Stimulated activated CD8-positive, alpha-beta memory T cell treated with anti-CD3 and anti-CD28 coated beads, Interleukin-7, amount 100 ng/mL, for 1 hour (primary cell): ENCODE results near the gene UGT1A7.

Experiments used
- DNase-seq, 2 donors: peaks; one replicate each; pipeline ENCODE4 v3.0.0-alpha.2; 2020; ENCODE audit warnings: low read depth in 2 of 2

The UGT1A7 gene

DNA sequence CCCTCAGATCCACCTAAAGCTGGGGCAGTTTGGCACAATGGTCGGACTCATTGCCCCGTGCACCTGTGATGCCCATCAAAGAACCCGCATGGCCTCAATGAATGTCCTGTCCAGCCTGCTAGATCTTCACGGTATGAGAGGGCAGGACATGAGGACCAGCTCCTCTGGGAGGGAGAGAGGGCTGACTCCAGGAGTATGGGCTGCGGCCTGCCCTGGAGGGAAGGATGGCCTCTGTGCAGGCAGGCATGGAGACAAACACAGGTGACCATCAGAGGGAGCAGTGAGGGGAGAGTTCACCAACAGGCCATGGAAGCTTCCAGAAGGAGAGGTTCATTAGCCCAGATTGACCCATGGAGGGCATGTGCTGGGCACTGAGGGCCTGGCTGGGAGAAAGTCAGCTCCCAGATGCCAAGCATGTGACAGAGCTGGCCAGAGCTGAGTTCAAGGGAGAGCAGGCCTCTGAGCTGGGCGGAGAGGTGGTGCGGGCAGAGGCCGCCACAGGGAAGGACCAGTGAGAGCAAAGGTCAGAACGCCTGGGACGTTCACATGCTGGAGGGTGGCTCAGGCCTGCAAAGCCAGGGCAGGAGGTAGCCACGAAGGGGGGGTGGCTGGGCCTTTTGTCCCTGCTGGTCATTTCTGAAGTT, 136.4 kb downstream of the UGT1A7 start:
- DNase-seq = no peak

DNA sequence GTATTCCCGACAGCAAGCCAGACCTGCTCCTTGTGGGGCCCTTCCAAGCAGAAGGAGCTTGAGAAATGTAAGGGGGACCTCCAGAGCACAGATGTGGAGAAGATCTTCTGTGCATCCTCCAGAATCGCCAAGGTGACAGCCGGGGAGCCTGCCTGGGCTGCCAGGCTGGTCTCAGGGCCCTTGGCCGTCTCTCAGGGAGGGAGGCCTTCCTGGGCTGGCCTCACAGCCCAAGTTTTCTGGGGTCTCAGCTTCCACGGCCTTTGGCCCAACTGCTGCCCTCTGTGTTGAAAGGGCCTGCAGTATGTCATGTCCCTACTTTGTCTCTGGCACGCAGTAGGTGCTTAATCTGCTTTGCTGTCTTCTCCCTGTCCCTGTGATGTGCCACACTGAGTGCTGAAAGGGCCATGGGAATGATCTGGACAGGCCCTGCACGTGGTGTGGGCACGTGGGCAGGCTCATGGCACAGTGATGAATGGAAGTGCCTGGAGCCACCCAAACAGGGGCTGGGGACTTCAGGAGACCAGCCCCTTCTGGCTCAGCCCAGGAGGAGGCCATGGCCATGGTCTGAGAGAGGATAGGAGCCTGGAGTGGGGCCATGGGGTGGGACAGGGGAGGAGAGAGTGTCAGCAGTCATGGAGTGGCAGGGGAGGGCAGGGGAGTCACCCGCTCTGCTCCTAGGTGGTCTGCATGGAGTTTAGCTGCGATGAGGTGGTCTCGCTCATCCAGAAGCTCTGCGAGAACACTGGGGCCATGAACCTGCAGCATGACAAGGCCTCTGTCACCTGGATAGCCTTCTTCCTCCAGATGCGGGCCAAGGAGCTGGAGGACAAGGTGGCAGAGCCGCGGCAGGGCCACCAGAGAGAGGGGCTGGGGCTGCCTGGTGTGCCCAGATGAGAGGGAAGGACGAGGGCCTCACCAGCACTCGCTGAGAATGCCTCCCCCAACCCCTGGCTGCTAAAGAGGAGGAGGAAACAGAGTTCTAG, 137.2 kb downstream of the UGT1A7 start:
- no peak for DNase-seq

DNA sequence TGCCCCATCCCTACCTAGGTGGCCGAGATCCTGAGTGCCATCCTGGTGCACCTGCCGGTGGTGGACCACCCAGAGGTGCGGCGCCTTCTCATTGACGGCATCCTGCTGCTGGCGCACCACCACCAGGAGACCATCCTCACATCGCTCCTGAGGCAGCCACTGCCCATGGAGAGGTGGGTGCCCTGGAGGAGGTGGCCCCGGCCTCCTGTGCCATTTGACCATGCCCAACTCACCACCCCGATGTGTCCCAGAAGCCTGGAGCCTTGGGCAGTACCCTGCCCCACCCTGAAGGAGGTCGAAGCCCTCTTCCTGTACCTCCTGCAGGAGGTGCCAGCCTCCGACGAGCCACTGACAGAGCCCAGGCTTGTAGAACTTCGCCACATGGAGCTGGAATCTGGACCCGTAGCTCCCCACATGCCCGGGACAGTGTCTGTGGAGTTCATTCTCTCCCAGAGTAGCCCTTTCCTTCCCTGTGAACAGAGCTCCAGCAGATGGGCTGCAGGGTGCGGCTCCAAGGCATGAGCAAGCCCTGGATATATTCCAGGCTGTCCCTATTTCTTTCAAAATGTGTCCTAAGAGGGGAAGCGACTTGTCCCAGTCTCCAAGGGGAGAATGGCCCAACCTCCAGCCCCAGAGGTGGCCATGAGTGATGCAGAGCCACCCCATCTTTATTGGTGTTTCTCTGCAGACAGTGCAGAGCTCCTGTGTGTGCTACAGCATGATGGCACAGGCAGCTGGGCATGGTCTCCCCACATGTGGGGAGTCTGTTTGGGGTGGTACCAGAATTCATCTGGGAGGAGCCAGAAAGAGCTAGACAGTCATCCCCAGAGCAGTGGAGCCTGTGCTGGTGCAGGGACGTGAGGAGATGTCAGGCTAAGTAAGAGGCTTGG, 138.4 kb downstream of the UGT1A7 start:
- DNase-seq = no peak

DNA sequence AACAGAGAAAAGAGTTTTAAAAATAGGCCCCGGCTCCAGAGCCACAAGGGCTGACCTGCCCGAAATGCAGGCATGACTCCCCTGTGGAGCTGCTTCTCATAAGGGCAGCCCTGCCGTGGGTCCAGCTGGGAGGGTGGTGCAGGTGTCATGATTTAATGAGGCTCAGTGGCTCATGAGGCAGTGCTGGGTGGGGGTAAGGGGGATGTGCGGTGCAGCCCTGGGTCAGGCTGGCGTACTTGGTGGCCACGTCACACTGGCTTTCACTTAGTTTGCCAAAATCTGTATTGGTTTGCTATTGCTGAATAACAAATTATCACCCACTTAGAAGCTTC, 139.0 kb downstream of the UGT1A7 start:
- no peak for DNase-seq

DNA sequence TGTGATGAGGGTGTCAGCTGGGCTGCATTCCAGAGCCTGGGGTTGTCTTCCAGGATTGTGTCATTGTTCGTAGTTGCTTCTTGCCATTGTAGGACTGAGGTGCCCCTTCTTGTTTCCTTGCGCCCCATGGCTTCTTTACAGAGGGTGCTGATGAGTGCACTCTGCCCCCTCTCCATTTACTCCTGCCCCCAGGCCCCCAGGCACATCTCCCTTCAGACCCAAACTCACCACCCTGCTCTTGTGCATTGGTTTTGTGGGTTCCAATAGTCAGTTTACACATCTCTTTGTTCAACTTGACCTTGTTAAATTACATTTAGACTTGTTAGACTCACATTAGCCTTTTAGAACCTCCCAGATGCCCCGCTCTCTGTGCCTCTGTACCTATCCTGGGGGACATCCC, 139.5 kb downstream of the UGT1A7 start:
- DNase-seq = no peak

DNA sequence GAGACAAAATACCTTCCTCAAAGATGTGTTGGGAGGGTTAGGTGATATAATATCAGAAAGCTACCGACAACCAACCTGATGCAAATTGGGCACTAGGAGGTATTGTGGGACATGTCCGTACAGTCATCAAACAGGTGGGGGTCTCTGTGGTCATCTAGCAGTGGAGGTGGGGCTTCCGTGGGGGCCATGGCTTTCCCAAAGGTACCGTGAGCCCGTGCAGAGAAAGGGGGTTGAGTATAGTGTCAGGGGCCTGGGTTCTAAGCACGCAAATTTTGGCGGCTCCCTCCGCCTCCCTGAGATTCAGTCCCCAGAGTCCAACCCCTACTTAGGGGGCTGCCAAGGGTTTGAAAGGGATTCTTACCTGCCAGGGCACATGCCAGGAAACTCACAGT, 140.0 kb downstream of the UGT1A7 start:
- no peak for DNase-seq

DNA sequence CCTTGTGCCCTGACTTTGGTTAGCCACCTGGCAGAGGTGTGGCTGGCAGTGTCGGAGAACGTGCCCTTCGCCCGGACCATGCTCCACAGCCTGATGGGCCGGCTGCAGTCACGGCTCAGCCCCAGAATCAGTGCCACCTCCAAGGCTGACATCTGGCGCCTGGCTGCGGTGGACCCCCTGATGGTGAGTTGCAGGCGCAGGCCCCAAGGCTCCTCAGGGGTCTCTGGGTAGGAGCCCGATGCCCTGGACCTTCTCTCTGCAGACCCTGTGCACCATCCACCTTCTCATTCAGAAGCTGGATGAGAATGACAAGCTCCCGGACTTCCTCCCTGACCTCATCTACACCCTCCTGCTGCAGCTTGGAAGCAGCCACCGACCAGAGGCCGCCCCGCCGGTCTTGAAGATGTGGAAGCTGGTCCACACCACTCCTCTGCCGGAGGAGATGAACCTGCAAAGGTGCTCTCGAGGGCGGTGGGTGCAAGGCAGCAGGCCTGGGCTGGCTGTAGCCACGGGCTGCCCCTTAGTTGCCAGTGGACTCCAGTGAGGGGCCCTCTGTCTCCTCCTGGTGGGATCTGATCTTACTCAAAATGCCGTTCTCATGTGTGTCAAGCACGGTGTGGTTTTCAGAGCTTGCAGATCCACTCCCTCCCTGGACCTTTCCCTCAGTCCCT, 140.5 kb downstream of the UGT1A7 start:
- DNase-seq = no peak
